H9 (cell line): ENCODE data around the gene TBX19. TPM values are rescaled to one million over a fixed set of nuclear protein-coding genes. Genes with fewer than 3 reads are reported as not detected.

Source experiments
- DNase-seq: peaks from one replicate; pipeline ENCODE4 v3.0.0-alpha.2; 2017
- H2AFZ ChIP-seq: one replicate; pipeline ENCODE4 v1.6.1; 2013; ENCODE audit warnings: mild to moderate bottlenecking, low read length, control low read depth, moderate library complexity
- H2AK5ac ChIP-seq: 2 replicates; pipeline ENCODE4 v1.6.1; 2013; ENCODE audit warnings: low read length, control low read depth, mixed read lengths; ENCODE audit not compliant: insufficient read length
- H2BK120ac ChIP-seq: one replicate; pipeline ENCODE4 v1.6.1; 2013; ENCODE audit warnings: low read depth, mild to moderate bottlenecking, low read length, control low read depth, inconsistent platforms; ENCODE audit not compliant: poor library complexity, severe bottlenecking
- H2BK12ac ChIP-seq: 2 replicates; pipeline ENCODE4 v1.6.1; 2013; ENCODE audit warnings: low read length, control low read depth, mixed read lengths, low read depth; ENCODE audit not compliant: insufficient read length
- H2BK15ac ChIP-seq: 2 replicates; pipeline ENCODE4 v1.6.1; 2013; ENCODE audit warnings: low read depth, low read length, control low read depth
- H2BK20ac ChIP-seq: one replicate; pipeline ENCODE4 v1.6.1; 2013; ENCODE audit warnings: low read depth, mild to moderate bottlenecking, low read length, control low read depth, inconsistent platforms; ENCODE audit not compliant: poor library complexity, severe bottlenecking
- H2BK5ac ChIP-seq: 2 replicates; pipeline ENCODE4 v1.6.1; 2013; ENCODE audit warnings: low read length, control low read depth, mixed read lengths; ENCODE audit not compliant: insufficient read length
- H3K14ac ChIP-seq: 2 replicates; pipeline ENCODE4 v1.6.1; 2013; ENCODE audit warnings: low read length, control low read depth; ENCODE audit not compliant: insufficient read depth
- H3K18ac ChIP-seq: 2 replicates; pipeline ENCODE4 v1.6.1; 2013; ENCODE audit warnings: low read depth, mild to moderate bottlenecking, mixed read lengths, low read length, control low read depth; ENCODE audit not compliant: insufficient read length
- H3K23ac ChIP-seq: 2 replicates; pipeline ENCODE4 v1.6.1; 2013; ENCODE audit warnings: low read length, control low read depth, mixed read lengths, low read depth; ENCODE audit not compliant: insufficient read length
- H3K23me2 ChIP-seq: 2 replicates; pipeline ENCODE4 v1.6.1; 2013; ENCODE audit warnings: low read depth, mild to moderate bottlenecking, mixed read lengths, low read length, control low read depth; ENCODE audit not compliant: insufficient read length, poor library complexity, severe bottlenecking
- H3K27ac ChIP-seq: 2 replicates; pipeline ENCODE4 v1.5.1; 2013; ENCODE audit warnings: low read length, control low read depth, mixed read lengths, low read depth; ENCODE audit not compliant: insufficient read length
- H3K27me3 ChIP-seq: 2 replicates; pipeline ENCODE4 v1.6.1; 2013; ENCODE audit warnings: low read length, control low read depth, inconsistent platforms; ENCODE audit not compliant: insufficient read depth
- H3K4ac ChIP-seq: 2 replicates; pipeline ENCODE4 v1.6.1; 2013; ENCODE audit warnings: low read depth, mild to moderate bottlenecking, control low read depth, inconsistent platforms, low read length, moderate library complexity
- H3K4me1 ChIP-seq: 2 replicates; pipeline ENCODE4 v1.6.1; 2013; ENCODE audit warnings: low read length, control low read depth, inconsistent platforms; ENCODE audit not compliant: insufficient read depth
- H3K4me2 ChIP-seq: 2 replicates; pipeline ENCODE4 v1.6.1; 2013; ENCODE audit warnings: low read length, control low read depth, mixed read lengths; ENCODE audit not compliant: insufficient read length, insufficient read depth
- H3K56ac ChIP-seq: 2 replicates; pipeline ENCODE4 v1.6.1; 2013; ENCODE audit warnings: low read depth, mild to moderate bottlenecking, mixed read lengths, low read length, control low read depth; ENCODE audit not compliant: insufficient read length
- H3K79me1 ChIP-seq: 2 replicates; pipeline ENCODE4 v1.6.1; 2013; ENCODE audit warnings: low read depth, mild to moderate bottlenecking, moderate library complexity, low read length, control low read depth, inconsistent platforms; ENCODE audit not compliant: insufficient read depth, poor library complexity, severe bottlenecking
- H3K79me2 ChIP-seq: 2 replicates; pipeline ENCODE4 v1.6.1; 2013; ENCODE audit warnings: low read length, control low read depth, inconsistent platforms; ENCODE audit not compliant: insufficient read depth
- H3K9ac ChIP-seq: 2 replicates; pipeline ENCODE4 v1.6.1; 2013; ENCODE audit warnings: low read length, control low read depth, mixed read lengths; ENCODE audit not compliant: insufficient read length; ENCODE audit errors: extremely low read depth
- H3K9me3 ChIP-seq: one replicate; pipeline ENCODE4 v1.6.1; 2013; ENCODE audit warnings: low read depth, low read length, inconsistent platforms; ENCODE audit not compliant: control insufficient read depth
- H3T11ph ChIP-seq: one replicate; pipeline ENCODE4 v1.6.1; 2013; ENCODE audit warnings: mild to moderate bottlenecking, low read length, control low read depth, inconsistent platforms
- H4K20me1 ChIP-seq: one replicate; pipeline ENCODE4 v1.6.1; 2013; ENCODE audit not compliant: control insufficient read depth, insufficient read length, insufficient read depth
- H4K5ac ChIP-seq: 2 replicates; pipeline ENCODE4 v1.6.1; 2013; ENCODE audit warnings: low read depth, mild to moderate bottlenecking, mixed read lengths, low read length, control low read depth; ENCODE audit not compliant: insufficient read length
- H4K8ac ChIP-seq: replicated peaks from 2 replicates; pipeline ENCODE4 v1.6.1; 2013; ENCODE audit warnings: low read length, control low read depth, mixed read lengths, low read depth; ENCODE audit not compliant: insufficient read length
- H4K91ac ChIP-seq: 2 replicates; pipeline ENCODE4 v1.6.1; 2013; ENCODE audit warnings: low read depth, mild to moderate bottlenecking, moderate library complexity, mixed read lengths, low read length, control low read depth; ENCODE audit not compliant: insufficient read length
- H3K27ac Mint-ChIP-seq, 3 experiments: 2 replicates in 2 of 3; 3 replicates in 1 of 3; pipeline ENCODE4 v1.8.0; 2020 to 2021; ENCODE audit warnings: mixed read lengths in 3 of 3, mild to moderate bottlenecking in 1 of 3, moderate library complexity in 1 of 3
- H3K27me3 Mint-ChIP-seq: 2 replicates; pipeline ENCODE4 v1.8.0; 2021; ENCODE audit warnings: low read depth, mild to moderate bottlenecking, moderate library complexity, mixed read lengths
- H3K36me3 Mint-ChIP-seq, 3 experiments: 2 replicates in 2 of 3; 3 replicates in 1 of 3; pipeline ENCODE4 v1.8.0; 2020 to 2021; ENCODE audit warnings: low read depth in 3 of 3, mixed read lengths in 3 of 3; ENCODE audit not compliant: insufficient read depth in 1 of 3
- H3K4me1 Mint-ChIP-seq, 2 experiments: 2 replicates each; pipeline ENCODE4 v1.8.0; 2020; ENCODE audit warnings: mixed read lengths in 2 of 2
- H3K4me3 Mint-ChIP-seq, 2 experiments: 2 replicates in 1 of 2; 3 replicates in 1 of 2; pipeline ENCODE4 v1.8.0; 2020 to 2021; ENCODE audit warnings: mild to moderate bottlenecking in 2 of 2, mixed read lengths in 2 of 2, moderate library complexity in 1 of 2
- H3K9me3 Mint-ChIP-seq, 2 experiments: 2 replicates in 1 of 2; 3 replicates in 1 of 2; pipeline ENCODE4 v1.8.0; 2020; ENCODE audit warnings: mild to moderate bottlenecking in 2 of 2, mixed read lengths in 2 of 2, moderate library complexity in 1 of 2
- CTCF ChIP-seq: fragments of 200-600 bp; sonication (generic); conservative IDR thresholded peaks from 3 replicates; pipeline ENCODE4 v1.8.0; 2021; ENCODE audit warnings: antibody characterized with exemption, mild to moderate bottlenecking
- WGBS: extraction: QIAGEN DNeasy Blood & Tissue Kit; methylation state at CpG from one replicate; pipeline ENCODE4 v1.1.7; 2013; ENCODE audit warnings: missing lambda C conversion rate, low lambda C conversion rate, mixed read lengths; ENCODE audit not compliant: insufficient read length; ENCODE audit errors: extremely low coverage; 5-methylcytosine and 5-hydroxymethylcytosine counted together
- total RNA-seq: library from RNA; stranded (reverse); gene quantifications from 2 replicates; pipeline ENCODE4 v1.2.1, GENCODE V29; 2021

The TBX19 gene
- total RNA-seq, 1 experiment from 2014 or later = 0.48 TPM

GRCh38 chr1:168343566-168343965 is 62.9 kb downstream of the TBX19 start:
- no peaks in the 10 kb centered on the region; a peak in 1 of 7 replicates for H3K36me3 Mint-ChIP-seq
- Histone ChIP-seq H2BK5ac (no peak overlapping the region), H3K4me2 (no peak overlapping the region), H3K14ac (no peak overlapping the region), H4K20me1 (no peaks in the 10 kb centered on the region), H3K23me2 (no peaks in the 10 kb centered on the region), H4K91ac (no peak overlapping the region), H4K8ac (no peak overlapping the region), H2BK120ac (no peak overlapping the region), H3T11ph (no peak overlapping the region), H3K27ac (no peak overlapping the region), H3K27me3 (no peaks in the 10 kb centered on the region), H3K56ac (no peak overlapping the region), H3K9me3 (no peaks in the 10 kb centered on the region), H3K79me2 (no peaks in the 10 kb centered on the region), H3K18ac (no peak overlapping the region), H3K9ac (no peak overlapping the region), H3K79me1 (no peaks in the 10 kb centered on the region), H2BK12ac (no peak overlapping the region), H2BK15ac (no peak overlapping the region), H3K23ac (no peak overlapping the region), H2AK5ac (no peak overlapping the region), H4K5ac (no peak overlapping the region), H2BK20ac (no peak overlapping the region), H3K4me1 (no peaks in the 10 kb centered on the region), H2AFZ (no peak overlapping the region), H3K4ac (no peak overlapping the region)
- peaks cover 0 to 2% of the 10 kb centered on the region in 2 experiments; a peak in 1 of 5 replicates for H3K9me3 Mint-ChIP-seq
- DNase-seq = peak; percentile 35
- TF ChIP-seq CTCF = peak; percentile 34; the same call in 2 of the 3 replicates
- H3K4me3 Mint-ChIP-seq = no peak overlapping the region
- H3K27ac Mint-ChIP-seq = no peak overlapping the region; a peak in 1 of 7 replicates
- no CpG with 5 or more reads among the region's 6 CpGs for WGBS
- peaks cover 7 to 12% of the 10 kb centered on the region in 2 experiments for H3K4me1 Mint-ChIP-seq
- H3K27me3 Mint-ChIP-seq = no peaks in the 10 kb centered on the region
